ENCODE data around the gene CAMK4. TPM values are rescaled to one million over a fixed set of nuclear protein-coding genes. Genes with fewer than 3 reads are reported as not detected.
A peak's percentile ranks its signal among the peaks of the same experiment; 100 is the strongest.

CAMK4 gene
- polyA plus RNA-seq, 1 donor (not counting 4 experiments of a cell fraction or from before 2014, with no cell fraction given) = 0.45 TPM

- Histone ChIP-seq H3K9me1 (ENCODE audit: control insufficient read depth, extremely low read depth, insufficient read depth, low read length) (no peaks in the 10 kb centered on the region), H3K4me3 (ENCODE audit: control insufficient read depth in 2 of 3, extremely low read depth in 1 of 3, insufficient read depth in 2 of 3, low read depth in 1 of 3, low read length in 3 of 3) (no peak overlapping the region), H3K79me2 (ENCODE audit: control insufficient read depth, insufficient read depth, low read length) (no peaks in the 10 kb centered on the region), H3K4me1 (ENCODE audit: control insufficient read depth, extremely low read depth, insufficient read depth, low read length) (peaks cover 9% of the 10 kb centered on the region), H3K4me2 (ENCODE audit: control insufficient read depth, extremely low read depth, insufficient read depth, low read depth, low read length) (no peak overlapping the region), H3K36me3 (ENCODE audit: control insufficient read depth in 2 of 2, extremely low read depth in 1 of 2, insufficient read depth in 2 of 2, low read length in 2 of 2) (no peaks in the 10 kb centered on the region), H2AFZ (ENCODE audit: control insufficient read depth, low read length) (no peak overlapping the region), H3K9ac (ENCODE audit: control insufficient read depth, extremely low read depth, insufficient read depth, low read length) (no peak overlapping the region), H3K27me3 (ENCODE audit: control insufficient read depth, extremely low read depth, insufficient read depth, low read length) (no peaks in the 10 kb centered on the region), H4K20me1 (ENCODE audit: control insufficient read depth, extremely low read depth, insufficient read depth, low read length) (no peaks in the 10 kb centered on the region), H3K27ac (ENCODE audit: control insufficient read depth, insufficient read depth, low read length) (no peak overlapping the region), H3K9me3 (ENCODE audit: control insufficient read depth, low read depth, low read length) (no peaks in the 10 kb centered on the region)
- peak; percentile 26 for FAIRE-seq
- TF ChIP-seq, protein P1, sequence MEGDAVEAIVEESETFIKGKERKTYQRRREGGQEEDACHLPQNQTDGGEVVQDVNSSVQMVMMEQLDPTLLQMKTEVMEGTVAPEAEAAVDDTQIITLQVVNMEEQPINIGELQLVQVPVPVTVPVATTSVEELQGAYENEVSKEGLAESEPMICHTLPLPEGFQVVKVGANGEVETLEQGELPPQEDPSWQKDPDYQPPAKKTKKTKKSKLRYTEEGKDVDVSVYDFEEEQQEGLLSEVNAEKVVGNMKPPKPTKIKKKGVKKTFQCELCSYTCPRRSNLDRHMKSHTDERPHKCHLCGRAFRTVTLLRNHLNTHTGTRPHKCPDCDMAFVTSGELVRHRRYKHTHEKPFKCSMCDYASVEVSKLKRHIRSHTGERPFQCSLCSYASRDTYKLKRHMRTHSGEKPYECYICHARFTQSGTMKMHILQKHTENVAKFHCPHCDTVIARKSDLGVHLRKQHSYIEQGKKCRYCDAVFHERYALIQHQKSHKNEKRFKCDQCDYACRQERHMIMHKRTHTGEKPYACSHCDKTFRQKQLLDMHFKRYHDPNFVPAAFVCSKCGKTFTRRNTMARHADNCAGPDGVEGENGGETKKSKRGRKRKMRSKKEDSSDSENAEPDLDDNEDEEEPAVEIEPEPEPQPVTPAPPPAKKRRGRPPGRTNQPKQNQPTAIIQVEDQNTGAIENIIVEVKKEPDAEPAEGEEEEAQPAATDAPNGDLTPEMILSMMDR (optimal IDR thresholded peaks at IDR 0.05 in 1 of 3, IDR thresholded peaks at IDR 0.05 in 1 of 3, conservative IDR thresholded peaks at IDR 0.05 in 1 of 3; ENCODE audit: extremely low read depth in 1 of 3, insufficient read depth in 2 of 3, low read length in 3 of 3) = no peak
- peak; percentile 11 for DNase-seq (ENCODE audit: low read depth, low spot score)
- dilution Hi-C loops (cut with MboI; ENCODE audit: extremely low pct_ligation_motif_present, low sequenced_read_pairs) = no loop called here
Measured at GRCh38 chr5:111266491-111266890, 42.3 kb downstream of the CAMK4 start.

DNA sequence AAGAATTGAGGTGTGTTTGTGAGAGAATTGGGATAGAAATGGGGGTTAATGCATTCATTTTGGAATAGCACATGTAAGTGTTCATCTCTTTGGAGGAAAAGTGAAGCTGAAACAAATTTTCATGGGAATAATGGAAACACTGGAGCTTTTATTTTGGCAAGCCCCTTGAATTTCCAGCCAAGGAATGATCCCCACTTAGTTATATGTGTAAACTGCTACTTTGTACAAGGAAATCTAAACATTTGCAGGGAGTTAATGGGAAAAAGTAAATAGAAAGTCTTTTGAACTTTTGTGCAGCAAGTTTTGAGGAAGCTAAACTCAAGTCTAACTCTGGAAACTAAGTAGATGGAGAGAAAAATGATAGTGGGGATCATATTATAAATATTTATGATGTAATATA, 44.1 kb downstream of the CAMK4 start:
- no peak overlapping the region for H3K4me3 ChIP-seq (ENCODE audit: control insufficient read depth in 2 of 3, extremely low read depth in 1 of 3, insufficient read depth in 2 of 3, low read depth in 1 of 3, low read length in 3 of 3)
- H3K27ac ChIP-seq (ENCODE audit: control insufficient read depth, insufficient read depth, low read length) = no peak overlapping the region
- H2AFZ ChIP-seq (ENCODE audit: control insufficient read depth, low read length) = no peak overlapping the region
- H3K36me3 ChIP-seq (ENCODE audit: control insufficient read depth in 2 of 2, extremely low read depth in 1 of 2, insufficient read depth in 2 of 2, low read length in 2 of 2) = no peaks in the 10 kb centered on the region
- no peak overlapping the region for H3K4me2 ChIP-seq (ENCODE audit: control insufficient read depth, extremely low read depth, insufficient read depth, low read depth, low read length)
- H3K79me2 ChIP-seq (ENCODE audit: control insufficient read depth, insufficient read depth, low read length) = no peaks in the 10 kb centered on the region
- no peaks in the 10 kb centered on the region for H3K9me3 ChIP-seq (ENCODE audit: control insufficient read depth, low read depth, low read length)
- DNase-seq (ENCODE audit: low read depth, low spot score) = no peak
- H4K20me1 ChIP-seq (ENCODE audit: control insufficient read depth, extremely low read depth, insufficient read depth, low read length) = no peaks in the 10 kb centered on the region
- TF ChIP-seq, protein P1 (optimal IDR thresholded peaks at IDR 0.05 in 1 of 3, IDR thresholded peaks at IDR 0.05 in 1 of 3, conservative IDR thresholded peaks at IDR 0.05 in 1 of 3; ENCODE audit: extremely low read depth in 1 of 3, insufficient read depth in 2 of 3, low read length in 3 of 3) = no peak
- TF ChIP-seq EZH2 (IDR thresholded peaks at IDR 0.05; ENCODE audit: low read length) = no peak
- H3K9ac ChIP-seq (ENCODE audit: control insufficient read depth, extremely low read depth, insufficient read depth, low read length) = no peak overlapping the region
- dilution Hi-C loops (cut with MboI; ENCODE audit: extremely low pct_ligation_motif_present, low sequenced_read_pairs) = no loop called here
- H3K27me3 ChIP-seq (ENCODE audit: control insufficient read depth, extremely low read depth, insufficient read depth, low read length) = no peaks in the 10 kb centered on the region
- H3K4me1 ChIP-seq (ENCODE audit: control insufficient read depth, extremely low read depth, insufficient read depth, low read length) = peaks cover 4% of the 10 kb centered on the region
- no peaks in the 10 kb centered on the region for H3K9me1 ChIP-seq (ENCODE audit: control insufficient read depth, extremely low read depth, insufficient read depth, low read length)
- FAIRE-seq = no peak

All from keratinocyte (primary cell).